MM.1S (cell line): ENCODE data around the gene NDUFS7.

Experiments
- DNase-seq: peaks from one replicate; pipeline ENCODE4 v3.0.0-alpha.2; 2015
- H2AFZ ChIP-seq: fragments of 300-600 bp; sonication (generic); 2 replicates; pipeline ENCODE4 v1.6.0; 2016; ENCODE audit warnings: antibody characterized with exemption, low read length
- H3F3A ChIP-seq: fragments of 300-600 bp; sonication (generic); 2 replicates; pipeline ENCODE4 v1.6.1; 2016; ENCODE audit warnings: mild to moderate bottlenecking, antibody characterized with exemption, low read length, moderate library complexity, mixed read lengths; ENCODE audit not compliant: insufficient read depth
- H3K27ac ChIP-seq: fragments of 300-600 bp; sonication (generic); 2 replicates; pipeline ENCODE4 v1.5.1; 2016; ENCODE audit warnings: mild to moderate bottlenecking, low read length
- H3K27me3 ChIP-seq: fragments of 300-600 bp; sonication (generic); replicated peaks from 2 replicates; pipeline ENCODE4 v1.6.0; 2016; ENCODE audit warnings: low read length; ENCODE audit not compliant: insufficient read depth
- H3K36me3 ChIP-seq: fragments of 300-600 bp; sonication (generic); replicated peaks from 2 replicates; pipeline ENCODE4 v1.6.1; 2016; ENCODE audit warnings: mild to moderate bottlenecking, low read length, mixed read lengths; ENCODE audit not compliant: insufficient read depth
- H3K4me1 ChIP-seq: fragments of 300-600 bp; sonication (generic); 2 replicates; pipeline ENCODE4 v1.6.1; 2016; ENCODE audit warnings: low read length, mixed read lengths
- H3K4me2 ChIP-seq: fragments of 300-600 bp; sonication (generic); 2 replicates; pipeline ENCODE4 v1.6.0; 2016; ENCODE audit warnings: low read depth, low read length
- H3K4me3 ChIP-seq: fragments of 300-600 bp; sonication (generic); 2 replicates; pipeline ENCODE4 v1.5.1; 2016; ENCODE audit warnings: low read length, mixed read lengths
- H3K79me2 ChIP-seq: fragments of 300-600 bp; sonication (generic); 2 replicates; pipeline ENCODE4 v1.6.1; 2016; ENCODE audit warnings: mixed run types, low read length, mixed read lengths
- H3K9ac ChIP-seq: fragments of 300-600 bp; sonication (generic); 2 replicates; pipeline ENCODE4 v1.6.1; 2016; ENCODE audit warnings: low read length, mixed read lengths
- H3K9me2 ChIP-seq: fragments of 300-600 bp; sonication (generic); replicated peaks from 2 replicates; pipeline ENCODE4 v1.6.1; 2016; ENCODE audit warnings: mild to moderate bottlenecking, low read length, mixed read lengths; ENCODE audit not compliant: insufficient read depth
- H3K9me3 ChIP-seq: fragments of 300-600 bp; sonication (generic); replicated peaks from 2 replicates; pipeline ENCODE4 v1.6.1; 2016; ENCODE audit warnings: mild to moderate bottlenecking, low read length, mixed read lengths; ENCODE audit not compliant: insufficient read depth
- H4K20me1 ChIP-seq: fragments of 300-600 bp; sonication (generic); 2 replicates; pipeline ENCODE4 v1.6.1; 2016; ENCODE audit warnings: mild to moderate bottlenecking, low read length, moderate library complexity, mixed read lengths; ENCODE audit not compliant: insufficient read depth
- EZH2 ChIP-seq: fragments of 300-600 bp; sonication (generic); optimal IDR thresholded peaks from 2 replicates; pipeline ENCODE3; 2017; ENCODE audit warnings: low read depth, mild to moderate bottlenecking, antibody characterized with exemption, low read length, mixed read lengths
- EZH2phosphoT487 ChIP-seq: fragments of 300-600 bp; sonication (generic); IDR thresholded peaks from 2 replicates; pipeline ENCODE4 v1.6.1; 2018; ENCODE audit warnings: antibody characterized with exemption, low read length
- TF ChIP-seq, protein P1 (sequence below): fragments of 300-600 bp; sonication (generic); IDR thresholded peaks from 2 replicates; pipeline ENCODE4 v1.5.1; 2016; ENCODE audit warnings: antibody characterized with exemption, low read length, mixed read lengths

The NDUFS7 gene

DNA sequence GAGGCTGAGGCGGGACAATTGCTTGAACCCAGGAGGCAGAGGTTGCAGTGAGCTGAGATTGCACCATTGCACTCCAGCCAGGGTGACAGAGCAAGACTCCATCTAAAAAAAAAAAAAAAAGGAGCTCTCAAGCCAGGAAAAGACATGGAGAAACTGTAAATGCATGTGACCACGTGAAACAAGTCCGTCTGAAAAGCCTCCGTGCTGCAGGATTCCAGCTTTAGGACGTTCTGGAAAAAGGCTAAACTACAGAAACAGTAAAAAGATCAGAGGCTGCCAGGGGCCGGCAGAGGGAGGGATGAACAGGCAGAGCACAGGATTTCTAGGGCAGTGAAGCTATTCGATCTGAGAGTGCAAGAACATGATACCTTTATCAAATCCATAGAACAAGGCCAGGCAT, 40.7 kb upstream of the NDUFS7 start:
- H2AFZ ChIP-seq, result no peak overlapping the region
- no peaks in the 10 kb centered on the region for H3K9me3 ChIP-seq
- H3K27me3 ChIP-seq, result peaks cover 53% of the 10 kb centered on the region
- TF ChIP-seq EZH2phosphoT487 (no peak), EZH2 (no peak)
- TF ChIP-seq, protein P1, sequence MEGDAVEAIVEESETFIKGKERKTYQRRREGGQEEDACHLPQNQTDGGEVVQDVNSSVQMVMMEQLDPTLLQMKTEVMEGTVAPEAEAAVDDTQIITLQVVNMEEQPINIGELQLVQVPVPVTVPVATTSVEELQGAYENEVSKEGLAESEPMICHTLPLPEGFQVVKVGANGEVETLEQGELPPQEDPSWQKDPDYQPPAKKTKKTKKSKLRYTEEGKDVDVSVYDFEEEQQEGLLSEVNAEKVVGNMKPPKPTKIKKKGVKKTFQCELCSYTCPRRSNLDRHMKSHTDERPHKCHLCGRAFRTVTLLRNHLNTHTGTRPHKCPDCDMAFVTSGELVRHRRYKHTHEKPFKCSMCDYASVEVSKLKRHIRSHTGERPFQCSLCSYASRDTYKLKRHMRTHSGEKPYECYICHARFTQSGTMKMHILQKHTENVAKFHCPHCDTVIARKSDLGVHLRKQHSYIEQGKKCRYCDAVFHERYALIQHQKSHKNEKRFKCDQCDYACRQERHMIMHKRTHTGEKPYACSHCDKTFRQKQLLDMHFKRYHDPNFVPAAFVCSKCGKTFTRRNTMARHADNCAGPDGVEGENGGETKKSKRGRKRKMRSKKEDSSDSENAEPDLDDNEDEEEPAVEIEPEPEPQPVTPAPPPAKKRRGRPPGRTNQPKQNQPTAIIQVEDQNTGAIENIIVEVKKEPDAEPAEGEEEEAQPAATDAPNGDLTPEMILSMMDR, result no peak
- no peak overlapping the region for H3K9ac ChIP-seq
- H3K4me1 ChIP-seq, result peaks cover 4% of the 10 kb centered on the region; the same call in 1 of the 2 replicates
- H3K36me3 ChIP-seq, result no peaks in the 10 kb centered on the region
- H3K4me2 ChIP-seq, result no peak overlapping the region
- DNase-seq, result no peak
- H3K9me2 ChIP-seq, result no peaks in the 10 kb centered on the region
- no peaks in the 10 kb centered on the region for H4K20me1 ChIP-seq
- no peaks in the 10 kb centered on the region for H3K79me2 ChIP-seq
- no peak overlapping the region for H3K4me3 ChIP-seq
- H3F3A ChIP-seq, result peaks cover 11% of the 10 kb centered on the region
- H3K27ac ChIP-seq, result no peak overlapping the region

DNA sequence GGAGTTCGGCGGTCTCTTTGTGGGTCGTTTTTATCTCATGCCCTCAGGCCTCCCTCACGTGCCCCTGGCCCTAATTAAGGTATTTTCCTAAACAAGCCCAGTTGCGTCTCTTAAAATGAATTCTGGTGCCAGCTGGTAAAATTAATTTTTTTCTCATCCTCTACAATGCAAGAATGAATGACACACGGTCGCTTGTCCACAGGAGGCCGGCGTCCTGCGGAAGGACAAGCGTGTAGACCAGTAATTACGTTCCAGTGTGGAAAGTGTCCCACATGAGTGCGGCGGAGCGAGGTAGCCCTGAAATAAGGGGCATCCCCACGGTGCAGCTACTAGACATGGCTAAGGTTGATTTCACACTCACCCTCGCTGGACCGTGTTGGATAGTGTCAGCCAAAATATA, 34.5 kb upstream of the NDUFS7 start:
- Histone ChIP-seq H3K36me3 (no peaks in the 10 kb centered on the region), H3K9me3 (no peaks in the 10 kb centered on the region), H3K27me3 (peaks cover 35% of the 10 kb centered on the region), H3K4me1 (peaks cover 2% of the 10 kb centered on the region; the same call in 1 of the 2 replicates), H2AFZ (no peak overlapping the region), H3K4me2 (no peak overlapping the region), H3K4me3 (no peak overlapping the region), H3K9ac (no peak overlapping the region), H3F3A (peaks cover 9% of the 10 kb centered on the region), H3K9me2 (no peaks in the 10 kb centered on the region), H3K27ac (no peak overlapping the region), H3K79me2 (no peaks in the 10 kb centered on the region), H4K20me1 (no peaks in the 10 kb centered on the region)
- TF ChIP-seq, protein P1, result no peak
- TF ChIP-seq EZH2, result no peak
- no peak for TF ChIP-seq EZH2phosphoT487
- no peak for DNase-seq

DNA sequence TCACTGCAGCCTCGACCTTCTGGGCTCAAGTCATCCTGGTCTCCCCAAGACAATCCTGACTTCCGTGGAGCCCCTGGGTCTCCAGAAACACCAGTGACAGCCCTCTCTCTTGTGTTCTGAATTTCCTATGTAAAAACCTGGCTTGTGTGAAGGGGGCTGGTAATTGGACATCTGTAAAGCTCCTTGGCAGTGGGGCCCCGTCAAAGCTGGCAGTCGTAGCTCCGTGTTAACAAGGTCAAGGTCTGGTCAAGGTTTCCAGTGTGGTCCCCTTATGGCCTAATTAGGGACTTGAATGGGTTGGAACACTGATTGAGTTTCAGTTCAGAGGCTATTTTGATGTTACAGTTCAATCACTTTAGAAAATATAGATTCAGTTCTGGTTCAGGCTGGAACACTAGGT, 32.8 kb upstream of the NDUFS7 start:
- Histone ChIP-seq H3K4me2 (no peak overlapping the region), H3K79me2 (peaks cover 7% of the 10 kb centered on the region; the same call in 1 of the 2 replicates), H3K4me3 (no peak overlapping the region), H3K9me2 (no peaks in the 10 kb centered on the region), H3K4me1 (0 out of 2 replicates have a peak, but pooled peaks cover 3% of the 10 kb centered on the region), H3K27ac (no peak overlapping the region), H3F3A (no peaks in the 10 kb centered on the region), H2AFZ (no peak overlapping the region), H4K20me1 (no peaks in the 10 kb centered on the region), H3K9me3 (no peaks in the 10 kb centered on the region), H3K9ac (no peak overlapping the region), H3K27me3 (peaks cover 33% of the 10 kb centered on the region), H3K36me3 (no peaks in the 10 kb centered on the region)
- no peak for DNase-seq
- TF ChIP-seq EZH2 (no peak), EZH2phosphoT487 (no peak)
- TF ChIP-seq, protein P1, result no peak
